ENCODE measurements around the gene PPP1CC. TPM values are rescaled to one million over a fixed set of nuclear protein-coding genes. Genes with fewer than 3 reads are reported as not detected.

The PPP1CC gene
- total RNA-seq, 1 experiment from 2014 or later: 321 TPM

- Mint-ChIP-seq H3K27ac (no peak overlapping the region), H3K27me3 (ENCODE audit: low read depth) (peaks cover 2% of the 10 kb centered on the region), H3K4me3 (no peak overlapping the region), H3K36me3 (peaks cover 15% of the 10 kb centered on the region), H3K9me3 (peaks cover 32% of the 10 kb centered on the region), H3K4me1 (no peaks in the 10 kb centered on the region)
- ATAC-seq (no peak), DNase-seq (ENCODE audit: low spot score) (no peak)
- CTCF ChIA-PET: no interaction called here
- TF ChIP-seq CTCF (IDR thresholded peaks at IDR 0.05) (no peak), ZNF512 (CRISPR knock-in tag; IDR thresholded peaks at IDR 0.05; ENCODE audit: borderline replicate concordance) (no peak), SMAD3 (CRISPR knock-in tag; IDR thresholded peaks at IDR 0.05; ENCODE audit: borderline replicate concordance) (no peak), ZNF232 (CRISPR knock-in tag; IDR thresholded peaks at IDR 0.05) (no peak), USF1 (CRISPR knock-in tag; IDR thresholded peaks at IDR 0.05) (no peak), ZNF317 (CRISPR knock-in tag; IDR thresholded peaks at IDR 0.05; ENCODE audit: borderline replicate concordance, low read depth) (no peak), JUN (CRISPR knock-in tag; IDR thresholded peaks at IDR 0.05) (no peak), MXD4 (CRISPR knock-in tag; IDR thresholded peaks at IDR 0.05; ENCODE audit: borderline replicate concordance) (no peak), ETV6 (CRISPR knock-in tag; IDR thresholded peaks at IDR 0.05) (no peak), ZBTB21 (CRISPR knock-in tag; IDR thresholded peaks at IDR 0.05; ENCODE audit: borderline replicate concordance) (no peak), ZNF423 (CRISPR knock-in tag; IDR thresholded peaks at IDR 0.05) (no peak), RORB (CRISPR knock-in tag; IDR thresholded peaks at IDR 0.05) (no peak), KAT7 (CRISPR knock-in tag; IDR thresholded peaks at IDR 0.05; ENCODE audit: borderline replicate concordance) (no peak), IRF1 (CRISPR knock-in tag; IDR thresholded peaks at IDR 0.05) (no peak), FOXJ3 (CRISPR knock-in tag; IDR thresholded peaks at IDR 0.05; ENCODE audit: borderline replicate concordance) (no peak), ZNF671 (CRISPR knock-in tag; IDR thresholded peaks at IDR 0.05) (no peak), OVOL2 (CRISPR knock-in tag; IDR thresholded peaks at IDR 0.05; ENCODE audit: borderline replicate concordance) (no peak), IRF2 (CRISPR knock-in tag; IDR thresholded peaks at IDR 0.05; ENCODE audit: borderline replicate concordance, low read depth) (no peak)
- POLR2A ChIA-PET: no interaction called here
Observed at GRCh38 chr12:110768960-110769359, 26.3 kb upstream of the PPP1CC start.

- no peak for DNase-seq (ENCODE audit: low spot score)
- ATAC-seq: no peak
- CTCF ChIA-PET: no interaction called here
- H3K4me3 Mint-ChIP-seq: no peak overlapping the region
- POLR2A ChIA-PET: no interaction called here
- H3K27ac Mint-ChIP-seq: no peak overlapping the region
- H3K36me3 Mint-ChIP-seq: peaks cover 13% of the 10 kb centered on the region
- no peaks in the 10 kb centered on the region for H3K4me1 Mint-ChIP-seq
- peaks cover 2% of the 10 kb centered on the region for H3K27me3 Mint-ChIP-seq (ENCODE audit: low read depth)
- peaks cover 30% of the 10 kb centered on the region for H3K9me3 Mint-ChIP-seq
- no peak for TF ChIP-seq GTF2I (CRISPR knock-in tag; conservative IDR thresholded peaks at IDR 0.05)
- no peak for TF ChIP-seq ZNF121 (CRISPR knock-in tag; IDR thresholded peaks at IDR 0.05)
- TF ChIP-seq NFYB (CRISPR knock-in tag; conservative IDR thresholded peaks at IDR 0.05; ENCODE audit: low read depth): no peak
- TF ChIP-seq FOXJ3 (CRISPR knock-in tag; IDR thresholded peaks at IDR 0.05; ENCODE audit: borderline replicate concordance): no peak
- TF ChIP-seq E2F5 (CRISPR knock-in tag; IDR thresholded peaks at IDR 0.05): no peak
- no peak for TF ChIP-seq ZBTB21 (CRISPR knock-in tag; IDR thresholded peaks at IDR 0.05; ENCODE audit: borderline replicate concordance)
- no peak for TF ChIP-seq JAZF1 (CRISPR knock-in tag; IDR thresholded peaks at IDR 0.05)
- no peak for TF ChIP-seq HMGXB4 (CRISPR knock-in tag; IDR thresholded peaks at IDR 0.05)
- TF ChIP-seq NR2C2 (CRISPR knock-in tag; IDR thresholded peaks at IDR 0.05): no peak
- TF ChIP-seq SMAD4 (CRISPR knock-in tag; IDR thresholded peaks at IDR 0.05): no peak
- TF ChIP-seq ZNF396 (CRISPR knock-in tag; IDR thresholded peaks at IDR 0.05; ENCODE audit: borderline replicate concordance): no peak
- no peak for TF ChIP-seq SMAD3 (CRISPR knock-in tag; IDR thresholded peaks at IDR 0.05; ENCODE audit: borderline replicate concordance)
- TF ChIP-seq ZNF281 (CRISPR knock-in tag; IDR thresholded peaks at IDR 0.05): no peak
Observed at GRCh38 chr12:110767863-110768262, 25.2 kb upstream of the PPP1CC start.
